Hepatocyte (in vitro differentiated cells): ENCODE results near the gene GRXCR2.

ENCODE experiments used
- EZH2phosphoT487 ChIP-seq: fragments of 200-600 bp; sonication (generic); IDR thresholded peaks from one replicate; pipeline ENCODE4 v1.6.1; 2018; ENCODE audit warnings: antibody characterized with exemption, mild to moderate bottlenecking, low read depth, moderate library complexity; ENCODE audit not compliant: unreplicated experiment, severe bottlenecking
- TF ChIP-seq, protein P1 (sequence below): fragments of 200-600 bp; sonication (generic); IDR thresholded peaks from 2 replicates; pipeline ENCODE4 v1.5.1; 2016; ENCODE audit warnings: antibody characterized with exemption, mild to moderate bottlenecking; ENCODE audit not compliant: poor library complexity

DNA sequence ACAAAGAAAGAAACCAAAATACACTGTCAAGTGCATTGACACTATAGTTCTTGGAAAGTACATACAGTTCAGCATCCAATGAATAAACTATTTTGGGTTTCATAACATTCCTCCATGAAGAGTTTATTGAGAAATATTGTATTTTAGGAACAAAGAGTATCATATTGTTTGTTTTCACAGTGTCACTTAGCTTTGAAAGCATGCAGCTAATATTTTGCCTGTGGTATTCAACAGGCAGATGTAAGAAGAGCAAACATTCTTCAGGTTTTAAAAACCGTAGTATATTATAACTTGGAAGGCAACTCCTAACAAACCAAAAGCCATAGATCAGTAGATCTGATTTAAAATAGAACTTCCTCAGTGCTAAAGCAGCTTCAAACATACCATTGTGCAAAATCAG, 42.2 kb downstream of the GRXCR2 start:
- TF ChIP-seq, protein P1, sequence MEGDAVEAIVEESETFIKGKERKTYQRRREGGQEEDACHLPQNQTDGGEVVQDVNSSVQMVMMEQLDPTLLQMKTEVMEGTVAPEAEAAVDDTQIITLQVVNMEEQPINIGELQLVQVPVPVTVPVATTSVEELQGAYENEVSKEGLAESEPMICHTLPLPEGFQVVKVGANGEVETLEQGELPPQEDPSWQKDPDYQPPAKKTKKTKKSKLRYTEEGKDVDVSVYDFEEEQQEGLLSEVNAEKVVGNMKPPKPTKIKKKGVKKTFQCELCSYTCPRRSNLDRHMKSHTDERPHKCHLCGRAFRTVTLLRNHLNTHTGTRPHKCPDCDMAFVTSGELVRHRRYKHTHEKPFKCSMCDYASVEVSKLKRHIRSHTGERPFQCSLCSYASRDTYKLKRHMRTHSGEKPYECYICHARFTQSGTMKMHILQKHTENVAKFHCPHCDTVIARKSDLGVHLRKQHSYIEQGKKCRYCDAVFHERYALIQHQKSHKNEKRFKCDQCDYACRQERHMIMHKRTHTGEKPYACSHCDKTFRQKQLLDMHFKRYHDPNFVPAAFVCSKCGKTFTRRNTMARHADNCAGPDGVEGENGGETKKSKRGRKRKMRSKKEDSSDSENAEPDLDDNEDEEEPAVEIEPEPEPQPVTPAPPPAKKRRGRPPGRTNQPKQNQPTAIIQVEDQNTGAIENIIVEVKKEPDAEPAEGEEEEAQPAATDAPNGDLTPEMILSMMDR: no peak
- no peak for TF ChIP-seq EZH2phosphoT487
